ENCODE measurements around the gene GRIA4.

- TF ChIP-seq CTCF (IDR thresholded peaks at IDR 0.05) = no peak
- TF ChIP-seq POLR2A (IDR thresholded peaks at IDR 0.05) = no peak
Measured at GRCh38 chr11:105699203-105699602, 89.3 kb downstream of the GRIA4 start.

Data from uterus (tissue), 2 donors.